ENCODE data around the gene RASGRP2. TPM values are rescaled to one million over a fixed set of nuclear protein-coding genes. Genes with fewer than 3 reads are reported as not detected.

The RASGRP2 gene
- total RNA-seq, 1 experiment from 2014 or later: 26.9 TPM

- no peak overlapping the region for H2BK12ac ChIP-seq (ENCODE audit: insufficient read length, low read depth, low read length)
- no CpG with 5 or more reads among the region's 43 CpGs for WGBS (ENCODE audit: extremely low coverage, insufficient read length, low lambda C conversion rate)
- no peaks in the 10 kb centered on the region for H3K27me3 ChIP-seq (ENCODE audit: insufficient read depth, low read length)
- no peaks in the 10 kb centered on the region for H3K23me2 ChIP-seq (ENCODE audit: insufficient read length, low read depth, low read length, poor library complexity, severe bottlenecking)
- H2AFZ ChIP-seq (ENCODE audit: low read length): no peak overlapping the region
- no peaks in the 10 kb centered on the region for H4K20me1 ChIP-seq (ENCODE audit: control insufficient read depth, insufficient read depth, insufficient read length)
- peaks cover 0 to 14% (median 0%) of the 10 kb centered on the region in 3 experiments; a peak in 2 of 7 replicates for H3K36me3 Mint-ChIP-seq (ENCODE audit: insufficient read depth in 1 of 3, low read depth in 3 of 3)
- no peaks in the 10 kb centered on the region for H3K4me1 ChIP-seq (ENCODE audit: insufficient read depth, low read length)
- H2AK5ac ChIP-seq (ENCODE audit: insufficient read length, low read length): no peak overlapping the region
- no peak overlapping the region for H3T11ph ChIP-seq (ENCODE audit: low read length)
- H2BK20ac ChIP-seq (ENCODE audit: low read depth, low read length, poor library complexity, severe bottlenecking): no peak overlapping the region
- H3K79me2 ChIP-seq (ENCODE audit: insufficient read depth, low read length): no peaks in the 10 kb centered on the region
- H3K27ac ChIP-seq (ENCODE audit: insufficient read length, low read depth, low read length): no peak overlapping the region
- peak; percentile 67 for DNase-seq
- no peak overlapping the region for H3K4me3 Mint-ChIP-seq
- H3K4me2 ChIP-seq (ENCODE audit: insufficient read depth, insufficient read length, low read length): no peak overlapping the region
- no peak overlapping the region for H3K23ac ChIP-seq (ENCODE audit: insufficient read length, low read depth, low read length)
- no peak overlapping the region; a peak in 1 of 7 replicates for H3K27ac Mint-ChIP-seq
- no peak overlapping the region for H3K4ac ChIP-seq (ENCODE audit: low read depth, low read length)
- H3K9me3 ChIP-seq (ENCODE audit: control insufficient read depth, low read depth, low read length): no peaks in the 10 kb centered on the region
- TF ChIP-seq, protein P1, sequence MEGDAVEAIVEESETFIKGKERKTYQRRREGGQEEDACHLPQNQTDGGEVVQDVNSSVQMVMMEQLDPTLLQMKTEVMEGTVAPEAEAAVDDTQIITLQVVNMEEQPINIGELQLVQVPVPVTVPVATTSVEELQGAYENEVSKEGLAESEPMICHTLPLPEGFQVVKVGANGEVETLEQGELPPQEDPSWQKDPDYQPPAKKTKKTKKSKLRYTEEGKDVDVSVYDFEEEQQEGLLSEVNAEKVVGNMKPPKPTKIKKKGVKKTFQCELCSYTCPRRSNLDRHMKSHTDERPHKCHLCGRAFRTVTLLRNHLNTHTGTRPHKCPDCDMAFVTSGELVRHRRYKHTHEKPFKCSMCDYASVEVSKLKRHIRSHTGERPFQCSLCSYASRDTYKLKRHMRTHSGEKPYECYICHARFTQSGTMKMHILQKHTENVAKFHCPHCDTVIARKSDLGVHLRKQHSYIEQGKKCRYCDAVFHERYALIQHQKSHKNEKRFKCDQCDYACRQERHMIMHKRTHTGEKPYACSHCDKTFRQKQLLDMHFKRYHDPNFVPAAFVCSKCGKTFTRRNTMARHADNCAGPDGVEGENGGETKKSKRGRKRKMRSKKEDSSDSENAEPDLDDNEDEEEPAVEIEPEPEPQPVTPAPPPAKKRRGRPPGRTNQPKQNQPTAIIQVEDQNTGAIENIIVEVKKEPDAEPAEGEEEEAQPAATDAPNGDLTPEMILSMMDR (conservative IDR thresholded peaks at IDR 0.05): no peak
- no peak overlapping the region for H2BK5ac ChIP-seq (ENCODE audit: insufficient read length, low read length)
- H2BK120ac ChIP-seq (ENCODE audit: low read depth, low read length, poor library complexity, severe bottlenecking): no peak overlapping the region
- no peak overlapping the region for H3K56ac ChIP-seq (ENCODE audit: insufficient read length, low read depth, low read length)
- H3K18ac ChIP-seq (ENCODE audit: insufficient read length, low read depth, low read length): no peak overlapping the region
- peaks cover 10 to 28% of the 10 kb centered on the region in 2 experiments for H3K4me1 Mint-ChIP-seq
- no peak overlapping the region for H2BK15ac ChIP-seq (ENCODE audit: low read depth, low read length)
- H4K5ac ChIP-seq (ENCODE audit: insufficient read length, low read depth, low read length): no peak overlapping the region
- no peak overlapping the region for H4K8ac ChIP-seq (replicated peaks; ENCODE audit: insufficient read length, low read depth, low read length)
- H4K91ac ChIP-seq (ENCODE audit: insufficient read length, low read depth, low read length): no peak overlapping the region
- no peaks in the 10 kb centered on the region for H3K79me1 ChIP-seq (ENCODE audit: insufficient read depth, low read depth, low read length, poor library complexity, severe bottlenecking)
- no peak overlapping the region for H3K14ac ChIP-seq (ENCODE audit: insufficient read depth, low read length)
- no peaks in the 10 kb centered on the region; the same call in none of the 2 replicates for H3K27me3 Mint-ChIP-seq (ENCODE audit: low read depth)
- H3K9ac ChIP-seq (ENCODE audit: extremely low read depth, insufficient read length, low read length): no peak overlapping the region
- no peaks in the 10 kb centered on the region for H3K9me3 Mint-ChIP-seq
Measured at GRCh38 chr11:64753380-64754123, 9.6 kb upstream of the RASGRP2 start.
